PFSK-1 (cell line): Measurements from ENCODE around the gene RAPGEF3.

Source experiments
- POLR2AphosphoS5 ChIP-seq: IDR thresholded peaks from 2 replicates; pipeline ENCODE4 v1.6.1; 2012; ENCODE audit warnings: low read depth, mild to moderate bottlenecking, control low read depth, low read length, moderate library complexity
- SIN3A ChIP-seq: IDR thresholded peaks from 2 replicates; pipeline ENCODE4 v1.6.1; 2012; ENCODE audit warnings: mild to moderate bottlenecking, low read length, moderate library complexity, borderline replicate concordance; ENCODE audit not compliant: insufficient read depth
- TAF1 ChIP-seq: IDR thresholded peaks from 2 replicates; pipeline ENCODE4 v1.6.1; 2012; ENCODE audit warnings: low read length, control low read depth, borderline replicate concordance; ENCODE audit not compliant: insufficient read depth
- TF ChIP-seq, protein P1 (sequence below), 2 experiments: IDR thresholded peaks; 2 replicates each; pipeline versions ENCODE4 v1.6.1 to v1.8.0; 2011 to 2012; ENCODE audit warnings: low read depth in 2 of 2, low read length in 2 of 2, control low read depth in 1 of 2, inconsistent platforms in 1 of 2, mild to moderate bottlenecking in 1 of 2, moderate library complexity in 1 of 2; ENCODE audit not compliant: insufficient read depth in 1 of 2

DNA sequence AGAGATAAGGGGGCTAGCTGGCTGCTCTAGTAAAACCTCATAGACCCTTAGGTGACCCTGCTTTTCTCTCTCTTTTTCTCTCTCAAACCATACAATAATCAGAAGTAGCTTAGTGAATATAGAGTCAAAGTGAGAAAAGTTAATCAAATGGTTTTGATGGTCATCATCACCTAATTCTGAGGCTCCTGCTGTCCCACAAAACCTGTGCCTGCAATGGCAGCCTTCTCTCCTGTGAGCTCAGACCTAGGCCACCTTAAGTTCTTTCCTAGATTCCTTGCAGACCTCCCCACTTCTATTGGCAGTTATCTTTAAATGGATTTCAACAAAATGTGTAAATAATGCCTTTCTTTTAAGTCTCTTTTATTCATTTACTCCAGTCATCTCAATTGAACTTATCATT is 51.3 kb downstream of the RAPGEF3 start:
- no peak for TF ChIP-seq POLR2AphosphoS5
- TF ChIP-seq TAF1, result no peak
- TF ChIP-seq, protein P1, sequence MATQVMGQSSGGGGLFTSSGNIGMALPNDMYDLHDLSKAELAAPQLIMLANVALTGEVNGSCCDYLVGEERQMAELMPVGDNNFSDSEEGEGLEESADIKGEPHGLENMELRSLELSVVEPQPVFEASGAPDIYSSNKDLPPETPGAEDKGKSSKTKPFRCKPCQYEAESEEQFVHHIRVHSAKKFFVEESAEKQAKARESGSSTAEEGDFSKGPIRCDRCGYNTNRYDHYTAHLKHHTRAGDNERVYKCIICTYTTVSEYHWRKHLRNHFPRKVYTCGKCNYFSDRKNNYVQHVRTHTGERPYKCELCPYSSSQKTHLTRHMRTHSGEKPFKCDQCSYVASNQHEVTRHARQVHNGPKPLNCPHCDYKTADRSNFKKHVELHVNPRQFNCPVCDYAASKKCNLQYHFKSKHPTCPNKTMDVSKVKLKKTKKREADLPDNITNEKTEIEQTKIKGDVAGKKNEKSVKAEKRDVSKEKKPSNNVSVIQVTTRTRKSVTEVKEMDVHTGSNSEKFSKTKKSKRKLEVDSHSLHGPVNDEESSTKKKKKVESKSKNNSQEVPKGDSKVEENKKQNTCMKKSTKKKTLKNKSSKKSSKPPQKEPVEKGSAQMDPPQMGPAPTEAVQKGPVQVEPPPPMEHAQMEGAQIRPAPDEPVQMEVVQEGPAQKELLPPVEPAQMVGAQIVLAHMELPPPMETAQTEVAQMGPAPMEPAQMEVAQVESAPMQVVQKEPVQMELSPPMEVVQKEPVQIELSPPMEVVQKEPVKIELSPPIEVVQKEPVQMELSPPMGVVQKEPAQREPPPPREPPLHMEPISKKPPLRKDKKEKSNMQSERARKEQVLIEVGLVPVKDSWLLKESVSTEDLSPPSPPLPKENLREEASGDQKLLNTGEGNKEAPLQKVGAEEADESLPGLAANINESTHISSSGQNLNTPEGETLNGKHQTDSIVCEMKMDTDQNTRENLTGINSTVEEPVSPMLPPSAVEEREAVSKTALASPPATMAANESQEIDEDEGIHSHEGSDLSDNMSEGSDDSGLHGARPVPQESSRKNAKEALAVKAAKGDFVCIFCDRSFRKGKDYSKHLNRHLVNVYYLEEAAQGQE (IDR thresholded peaks at IDR 0.05; ENCODE audit: insufficient read depth in 1 of 2, low read depth in 2 of 2, low read length in 2 of 2), result no peak
- no peak for TF ChIP-seq SIN3A
